Measurements from ENCODE around the gene MYPOP.
"Not testable (repeated sequence)": the region's sequence is repeated elsewhere in the genome, so short reads cannot be mapped to it uniquely, and the experiment has no call there.

Gene MYPOP

GRCh38 chr19:45872095-45872919 is 30.1 kb downstream of the MYPOP start:
- DNase-seq (ENCODE audit: low read depth): peak; percentile 53
- TF ChIP-seq, protein P1, sequence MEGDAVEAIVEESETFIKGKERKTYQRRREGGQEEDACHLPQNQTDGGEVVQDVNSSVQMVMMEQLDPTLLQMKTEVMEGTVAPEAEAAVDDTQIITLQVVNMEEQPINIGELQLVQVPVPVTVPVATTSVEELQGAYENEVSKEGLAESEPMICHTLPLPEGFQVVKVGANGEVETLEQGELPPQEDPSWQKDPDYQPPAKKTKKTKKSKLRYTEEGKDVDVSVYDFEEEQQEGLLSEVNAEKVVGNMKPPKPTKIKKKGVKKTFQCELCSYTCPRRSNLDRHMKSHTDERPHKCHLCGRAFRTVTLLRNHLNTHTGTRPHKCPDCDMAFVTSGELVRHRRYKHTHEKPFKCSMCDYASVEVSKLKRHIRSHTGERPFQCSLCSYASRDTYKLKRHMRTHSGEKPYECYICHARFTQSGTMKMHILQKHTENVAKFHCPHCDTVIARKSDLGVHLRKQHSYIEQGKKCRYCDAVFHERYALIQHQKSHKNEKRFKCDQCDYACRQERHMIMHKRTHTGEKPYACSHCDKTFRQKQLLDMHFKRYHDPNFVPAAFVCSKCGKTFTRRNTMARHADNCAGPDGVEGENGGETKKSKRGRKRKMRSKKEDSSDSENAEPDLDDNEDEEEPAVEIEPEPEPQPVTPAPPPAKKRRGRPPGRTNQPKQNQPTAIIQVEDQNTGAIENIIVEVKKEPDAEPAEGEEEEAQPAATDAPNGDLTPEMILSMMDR (IDR thresholded peaks at IDR 0.05; ENCODE audit: low read depth, low read length): no peak
- H3K4me3 ChIP-seq (ENCODE audit: low read depth, low read length): no peak overlapping the region

DNA sequence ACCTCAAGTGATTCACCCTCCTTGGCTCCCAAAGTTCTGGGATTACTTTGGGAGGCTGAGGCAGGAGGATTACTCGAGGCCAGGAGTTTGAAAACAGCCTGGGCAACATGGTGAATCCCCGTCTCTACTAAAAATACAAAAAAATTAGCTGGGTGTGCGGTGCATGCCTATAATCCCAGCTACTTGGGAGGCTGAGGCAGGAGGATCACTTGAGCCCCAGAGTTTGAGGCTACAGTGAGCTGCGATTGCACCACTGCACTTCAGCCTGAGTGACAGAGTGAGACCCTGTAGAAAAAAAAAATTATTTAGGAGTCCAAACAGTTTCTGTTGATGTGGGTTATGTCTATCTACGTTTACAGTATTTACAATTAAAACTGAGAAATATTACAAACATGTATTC is 31.6 kb downstream of the MYPOP start:
- DNase-seq (ENCODE audit: low read depth): no peak
- H3K4me3 ChIP-seq (ENCODE audit: low read depth, low read length): no peak overlapping the region
- TF ChIP-seq POLR2A (IDR thresholded peaks at IDR 0.05; ENCODE audit: extremely low read depth, insufficient read length): no peak
- TF ChIP-seq, protein P1 (IDR thresholded peaks at IDR 0.05; ENCODE audit: low read depth, low read length): no peak
- TF ChIP-seq, protein P2, sequence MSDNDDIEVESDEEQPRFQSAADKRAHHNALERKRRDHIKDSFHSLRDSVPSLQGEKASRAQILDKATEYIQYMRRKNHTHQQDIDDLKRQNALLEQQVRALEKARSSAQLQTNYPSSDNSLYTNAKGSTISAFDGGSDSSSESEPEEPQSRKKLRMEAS (IDR thresholded peaks at IDR 0.05; ENCODE audit: low read depth, low read length): no peak
- no peak for TF ChIP-seq MYC (IDR thresholded peaks at IDR 0.05; ENCODE audit: low read depth, low read length)

DNA sequence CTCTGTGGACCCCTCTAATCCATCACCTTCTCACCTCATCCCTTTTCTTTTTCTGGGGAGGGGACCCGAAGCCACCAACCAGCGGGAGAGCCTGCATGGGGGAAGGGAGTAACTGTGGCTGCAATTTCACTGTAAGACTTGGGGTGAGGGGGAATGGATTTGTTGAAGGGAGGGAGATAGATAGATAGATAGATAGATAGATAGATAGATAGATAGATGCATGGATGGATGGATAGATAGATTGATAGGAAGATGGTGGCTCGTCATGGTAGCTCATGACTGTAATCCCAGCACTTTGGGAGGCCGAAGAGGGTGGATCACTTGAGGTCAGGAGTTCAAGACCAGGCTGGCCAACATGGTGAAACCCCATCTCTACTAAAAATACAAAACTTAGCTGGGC is 35.2 kb downstream of the MYPOP start:
- not testable (repeated sequence) for DNase-seq (ENCODE audit: low read depth); H3K4me3 ChIP-seq (ENCODE audit: low read depth, low read length)

- TF ChIP-seq, protein P2 (IDR thresholded peaks at IDR 0.05; ENCODE audit: low read depth, low read length): no peak
- TF ChIP-seq POLR2A (IDR thresholded peaks at IDR 0.05; ENCODE audit: extremely low read depth, insufficient read length): no peak
- TF ChIP-seq MYC (IDR thresholded peaks at IDR 0.05; ENCODE audit: low read depth, low read length): no peak
- TF ChIP-seq, protein P1 (IDR thresholded peaks at IDR 0.05; ENCODE audit: low read depth, low read length): no peak
- H3K4me3 ChIP-seq (ENCODE audit: low read depth, low read length): no peak overlapping the region
- DNase-seq (ENCODE audit: low read depth): peak; percentile 11
Measured at GRCh38 chr19:45866400-45867176, 35.8 kb downstream of the MYPOP start.

GRCh38 chr19:45865269-45865948 is 37.0 kb downstream of the MYPOP start:
- H3K4me3 ChIP-seq (ENCODE audit: low read depth, low read length): no peak overlapping the region
- DNase-seq (ENCODE audit: low read depth): peak; percentile 15
- no peak for TF ChIP-seq MYC (IDR thresholded peaks at IDR 0.05; ENCODE audit: low read depth, low read length)

GRCh38 chr19:45864629-45865082 is 37.8 kb downstream of the MYPOP start:
- TF ChIP-seq MYC (IDR thresholded peaks at IDR 0.05; ENCODE audit: low read depth, low read length) (no peak), POLR2A (IDR thresholded peaks at IDR 0.05; ENCODE audit: extremely low read depth, insufficient read length) (no peak)
- TF ChIP-seq, protein P1 (IDR thresholded peaks at IDR 0.05; ENCODE audit: low read depth, low read length): no peak
- TF ChIP-seq, protein P2 (IDR thresholded peaks at IDR 0.05; ENCODE audit: low read depth, low read length): no peak
- DNase-seq (ENCODE audit: low read depth): peak; percentile 19
- no peak overlapping the region for H3K4me3 ChIP-seq (ENCODE audit: low read depth, low read length)

All from NB4 (cell line).